ENCODE measurements around the gene TMEM131. TPM values are rescaled to one million over a fixed set of nuclear protein-coding genes. Genes with fewer than 3 reads are reported as not detected.

Gene TMEM131
- total and polyA plus RNA-seq, 2 experiments from 2014 or later: 9.2 to 22.7 TPM

DNA sequence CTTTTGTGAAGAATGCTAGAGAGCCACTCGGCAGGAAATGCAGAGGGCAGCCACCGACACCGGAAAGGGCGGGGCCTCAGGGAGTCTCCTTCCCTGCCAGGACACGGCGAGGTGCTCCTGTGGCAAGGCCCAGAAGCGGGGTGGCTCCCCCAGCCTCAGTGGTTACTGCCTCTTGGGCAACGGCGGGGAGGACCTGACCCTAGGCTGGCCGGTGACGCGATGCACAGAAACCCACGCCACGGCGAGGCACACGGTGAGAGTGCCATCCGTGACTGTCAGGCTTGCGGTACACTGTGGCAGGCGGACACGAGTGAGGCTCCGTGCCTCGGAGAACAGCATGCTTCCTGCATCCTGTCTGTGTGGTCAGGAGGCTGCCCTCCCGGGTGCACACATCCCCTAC is 234.6 kb downstream of the TMEM131 start:
- Mint-ChIP-seq H3K27ac (no peak overlapping the region), H3K4me3 (no peak overlapping the region), H3K4me1 (peaks cover 11% of the 10 kb centered on the region), H3K9me3 (no peaks in the 10 kb centered on the region), H3K36me3 (ENCODE audit: low read depth) (peaks cover 14% of the 10 kb centered on the region), H3K27me3 (ENCODE audit: insufficient read depth, low read depth, poor library complexity) (peaks cover 4% of the 10 kb centered on the region)
- Histone ChIP-seq H3K4me2 (no peak overlapping the region), H3K4me1 (ENCODE audit: insufficient read depth) (no peaks in the 10 kb centered on the region), H3K79me2 (replicated peaks; ENCODE audit: insufficient read depth) (no peaks in the 10 kb centered on the region), H4K20me1 (replicated peaks; ENCODE audit: insufficient read depth) (peaks cover 6% of the 10 kb centered on the region; the same call in 1 of the 2 replicates), H3F3A (replicated peaks; ENCODE audit: low read depth) (no peaks in the 10 kb centered on the region), H3K27me3 (ENCODE audit: insufficient read depth) (no peaks in the 10 kb centered on the region), H3K36me3 (ENCODE audit: insufficient read depth) (no peaks in the 10 kb centered on the region), H3K27ac (ENCODE audit: low read depth) (no peak overlapping the region), H2AFZ (no peak overlapping the region), H3K9me2 (ENCODE audit: insufficient read depth) (no peaks in the 10 kb centered on the region), H3K4me3 (no peak overlapping the region)
- ATAC-seq (peak; percentile 19; the same call in 1 of the 3 replicates), DNase-seq (ENCODE audit: low spot score) (no peak)
- TF ChIP-seq, protein P1, sequence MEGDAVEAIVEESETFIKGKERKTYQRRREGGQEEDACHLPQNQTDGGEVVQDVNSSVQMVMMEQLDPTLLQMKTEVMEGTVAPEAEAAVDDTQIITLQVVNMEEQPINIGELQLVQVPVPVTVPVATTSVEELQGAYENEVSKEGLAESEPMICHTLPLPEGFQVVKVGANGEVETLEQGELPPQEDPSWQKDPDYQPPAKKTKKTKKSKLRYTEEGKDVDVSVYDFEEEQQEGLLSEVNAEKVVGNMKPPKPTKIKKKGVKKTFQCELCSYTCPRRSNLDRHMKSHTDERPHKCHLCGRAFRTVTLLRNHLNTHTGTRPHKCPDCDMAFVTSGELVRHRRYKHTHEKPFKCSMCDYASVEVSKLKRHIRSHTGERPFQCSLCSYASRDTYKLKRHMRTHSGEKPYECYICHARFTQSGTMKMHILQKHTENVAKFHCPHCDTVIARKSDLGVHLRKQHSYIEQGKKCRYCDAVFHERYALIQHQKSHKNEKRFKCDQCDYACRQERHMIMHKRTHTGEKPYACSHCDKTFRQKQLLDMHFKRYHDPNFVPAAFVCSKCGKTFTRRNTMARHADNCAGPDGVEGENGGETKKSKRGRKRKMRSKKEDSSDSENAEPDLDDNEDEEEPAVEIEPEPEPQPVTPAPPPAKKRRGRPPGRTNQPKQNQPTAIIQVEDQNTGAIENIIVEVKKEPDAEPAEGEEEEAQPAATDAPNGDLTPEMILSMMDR (conservative IDR thresholded peaks at IDR 0.05; ENCODE audit: low read depth in 2 of 2): no peak
- TF ChIP-seq, protein P2, sequence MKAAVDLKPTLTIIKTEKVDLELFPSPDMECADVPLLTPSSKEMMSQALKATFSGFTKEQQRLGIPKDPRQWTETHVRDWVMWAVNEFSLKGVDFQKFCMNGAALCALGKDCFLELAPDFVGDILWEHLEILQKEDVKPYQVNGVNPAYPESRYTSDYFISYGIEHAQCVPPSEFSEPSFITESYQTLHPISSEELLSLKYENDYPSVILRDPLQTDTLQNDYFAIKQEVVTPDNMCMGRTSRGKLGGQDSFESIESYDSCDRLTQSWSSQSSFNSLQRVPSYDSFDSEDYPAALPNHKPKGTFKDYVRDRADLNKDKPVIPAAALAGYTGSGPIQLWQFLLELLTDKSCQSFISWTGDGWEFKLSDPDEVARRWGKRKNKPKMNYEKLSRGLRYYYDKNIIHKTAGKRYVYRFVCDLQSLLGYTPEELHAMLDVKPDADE (IDR thresholded peaks at IDR 0.05): no peak
- TF ChIP-seq STAT1 (IDR thresholded peaks at IDR 0.05; ENCODE audit: unreplicated experiment): no peak
- TF ChIP-seq, protein P3, sequence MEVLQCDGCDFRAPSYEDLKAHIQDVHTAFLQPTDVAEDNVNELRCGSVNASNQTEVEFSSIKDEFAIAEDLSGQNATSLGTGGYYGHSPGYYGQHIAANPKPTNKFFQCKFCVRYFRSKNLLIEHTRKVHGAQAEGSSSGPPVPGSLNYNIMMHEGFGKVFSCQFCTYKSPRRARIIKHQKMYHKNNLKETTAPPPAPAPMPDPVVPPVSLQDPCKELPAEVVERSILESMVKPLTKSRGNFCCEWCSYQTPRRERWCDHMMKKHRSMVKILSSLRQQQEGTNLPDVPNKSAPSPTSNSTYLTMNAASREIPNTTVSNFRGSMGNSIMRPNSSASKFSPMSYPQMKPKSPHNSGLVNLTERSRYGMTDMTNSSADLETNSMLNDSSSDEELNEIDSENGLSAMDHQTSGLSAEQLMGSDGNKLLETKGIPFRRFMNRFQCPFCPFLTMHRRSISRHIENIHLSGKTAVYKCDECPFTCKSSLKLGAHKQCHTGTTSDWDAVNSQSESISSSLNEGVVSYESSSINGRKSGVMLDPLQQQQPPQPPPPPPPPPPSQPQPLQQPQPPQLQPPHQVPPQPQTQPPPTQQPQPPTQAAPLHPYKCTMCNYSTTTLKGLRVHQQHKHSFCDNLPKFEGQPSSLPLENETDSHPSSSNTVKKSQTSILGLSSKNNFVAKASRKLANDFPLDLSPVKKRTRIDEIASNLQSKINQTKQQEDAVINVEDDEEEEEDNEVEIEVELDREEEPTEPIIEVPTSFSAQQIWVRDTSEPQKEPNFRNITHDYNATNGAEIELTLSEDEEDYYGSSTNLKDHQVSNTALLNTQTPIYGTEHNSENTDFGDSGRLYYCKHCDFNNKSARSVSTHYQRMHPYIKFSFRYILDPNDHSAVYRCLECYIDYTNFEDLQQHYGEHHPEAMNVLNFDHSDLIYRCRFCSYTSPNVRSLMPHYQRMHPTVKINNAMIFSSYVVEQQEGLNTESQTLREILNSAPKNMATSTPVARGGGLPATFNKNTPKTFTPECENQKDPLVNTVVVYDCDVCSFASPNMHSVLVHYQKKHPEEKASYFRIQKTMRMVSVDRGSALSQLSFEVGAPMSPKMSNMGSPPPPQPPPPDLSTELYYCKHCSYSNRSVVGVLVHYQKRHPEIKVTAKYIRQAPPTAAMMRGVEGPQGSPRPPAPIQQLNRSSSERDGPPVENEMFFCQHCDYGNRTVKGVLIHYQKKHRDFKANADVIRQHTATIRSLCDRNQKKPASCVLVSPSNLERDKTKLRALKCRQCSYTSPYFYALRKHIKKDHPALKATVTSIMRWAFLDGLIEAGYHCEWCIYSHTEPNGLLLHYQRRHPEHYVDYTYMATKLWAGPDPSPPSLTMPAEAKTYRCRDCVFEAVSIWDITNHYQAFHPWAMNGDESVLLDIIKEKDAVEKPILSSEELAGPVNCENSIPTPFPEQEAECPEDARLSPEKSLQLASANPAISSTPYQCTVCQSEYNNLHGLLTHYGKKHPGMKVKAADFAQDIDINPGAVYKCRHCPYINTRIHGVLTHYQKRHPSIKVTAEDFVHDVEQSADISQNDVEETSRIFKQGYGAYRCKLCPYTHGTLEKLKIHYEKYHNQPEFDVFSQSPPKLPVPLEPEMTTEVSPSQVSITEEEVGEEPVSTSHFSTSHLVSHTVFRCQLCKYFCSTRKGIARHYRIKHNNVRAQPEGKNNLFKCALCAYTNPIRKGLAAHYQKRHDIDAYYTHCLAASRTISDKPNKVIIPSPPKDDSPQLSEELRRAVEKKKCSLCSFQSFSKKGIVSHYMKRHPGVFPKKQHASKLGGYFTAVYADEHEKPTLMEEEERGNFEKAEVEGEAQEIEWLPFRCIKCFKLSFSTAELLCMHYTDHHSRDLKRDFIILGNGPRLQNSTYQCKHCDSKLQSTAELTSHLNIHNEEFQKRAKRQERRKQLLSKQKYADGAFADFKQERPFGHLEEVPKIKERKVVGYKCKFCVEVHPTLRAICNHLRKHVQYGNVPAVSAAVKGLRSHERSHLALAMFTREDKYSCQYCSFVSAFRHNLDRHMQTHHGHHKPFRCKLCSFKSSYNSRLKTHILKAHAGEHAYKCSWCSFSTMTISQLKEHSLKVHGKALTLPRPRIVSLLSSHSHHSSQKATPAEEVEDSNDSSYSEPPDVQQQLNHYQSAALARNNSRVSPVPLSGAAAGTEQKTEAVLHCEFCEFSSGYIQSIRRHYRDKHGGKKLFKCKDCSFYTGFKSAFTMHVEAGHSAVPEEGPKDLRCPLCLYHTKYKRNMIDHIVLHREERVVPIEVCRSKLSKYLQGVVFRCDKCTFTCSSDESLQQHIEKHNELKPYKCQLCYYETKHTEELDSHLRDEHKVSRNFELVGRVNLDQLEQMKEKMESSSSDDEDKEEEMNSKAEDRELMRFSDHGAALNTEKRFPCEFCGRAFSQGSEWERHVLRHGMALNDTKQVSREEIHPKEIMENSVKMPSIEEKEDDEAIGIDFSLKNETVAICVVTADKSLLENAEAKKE (CRISPR knock-in tag; IDR thresholded peaks at IDR 0.05): no peak
- no peak for TF ChIP-seq NANOG (IDR thresholded peaks at IDR 0.05; ENCODE audit: borderline replicate concordance)
- no peak for TF ChIP-seq EZH2 (IDR thresholded peaks at IDR 0.05; ENCODE audit: low read depth, unreplicated experiment)
- no peak for TF ChIP-seq POLR2AphosphoS5 (IDR thresholded peaks at IDR 0.05; ENCODE audit: low read depth)
